SK-N-SH (cell line): Measurements from ENCODE around the gene TBC1D1. TPM values are rescaled to one million over a fixed set of nuclear protein-coding genes. Genes with fewer than 3 reads are reported as not detected.

Source experiments
- CTCF ChIA-PET: fragments of 300-600, 350-600 bp; formaldehyde crosslinking; extraction: SDS; loops from one replicate; lab custom pipeline; 2021; lab: Yijun Ruan, JAX
- POLR2A ChIA-PET: fragments of 350-600 bp; sonication (Branson Sonifier 250); formaldehyde crosslinking; extraction: SDS; loops from one replicate; lab custom pipeline; 2020; ENCODE audit warnings: antibody characterized with exemption, inconsistent platforms; lab: Yijun Ruan, JAX
- DNase-seq: peaks from one replicate; pipeline ENCODE4 v3.0.0; 2012
- H2AFZ ChIP-seq: fragments of 200-600 bp; sonication (generic); 2 replicates; pipeline ENCODE4 v1.8.1; 2016; ENCODE audit warnings: antibody characterized with exemption, mild to moderate bottlenecking, low read depth
- H3F3A ChIP-seq: fragments of 200-600 bp; sonication (generic); replicated peaks from 2 replicates; pipeline ENCODE3; 2016; ENCODE audit warnings: antibody characterized with exemption, mild to moderate bottlenecking; ENCODE audit not compliant: insufficient read depth
- H3K27ac ChIP-seq, 2 experiments: fragments of 200-500 bp in 1 of 2; fragments of 200-600 bp in 1 of 2; sonication (Bioruptor generic) in 1 of 2; sonication (generic), shearing (Covaris generic) in 1 of 2; 2 replicates each; pipeline versions ENCODE4 v1.5.1 to v1.6.1; 2014 to 2016; ENCODE audit warnings: low read depth in 2 of 2, inconsistent platforms in 1 of 2, low read length in 1 of 2, mild to moderate bottlenecking in 1 of 2, mixed read lengths in 1 of 2
- H3K27me3 ChIP-seq: fragments of 200-600 bp; sonication (generic), shearing (Covaris generic); 2 replicates; pipeline ENCODE4 v1.6.1; 2016; ENCODE audit warnings: mixed run types; ENCODE audit not compliant: insufficient read depth
- H3K36me3 ChIP-seq, 2 experiments: fragments of 200-500 bp in 1 of 2; fragments of 200-600 bp in 1 of 2; sonication (Bioruptor generic) in 1 of 2; sonication (generic) in 1 of 2; replicated peaks in 1 of 2; 2 replicates each; pipeline versions ENCODE3 to v1.5.1; 2014 to 2016; ENCODE audit warnings: low read length in 1 of 2, mild to moderate bottlenecking in 1 of 2; ENCODE audit not compliant: insufficient read depth in 2 of 2, control insufficient read depth in 1 of 2
- H3K4me1 ChIP-seq, 2 experiments: fragments of 200-500 bp in 1 of 2; fragments of 200-600 bp in 1 of 2; sonication (Bioruptor generic) in 1 of 2; sonication (generic), shearing (Covaris generic) in 1 of 2; 2 replicates each; pipeline versions ENCODE4 v1.5.1 to v1.6.1; 2014 to 2016; ENCODE audit warnings: low read depth in 1 of 2, low read length in 1 of 2, mixed run types in 1 of 2; ENCODE audit not compliant: insufficient read depth in 2 of 2, control insufficient read depth in 1 of 2
- H3K4me2 ChIP-seq: fragments of 200-600 bp; sonication (generic), shearing (Covaris generic); 2 replicates; pipeline ENCODE4 v1.6.1; 2017; ENCODE audit warnings: mixed run types
- H3K4me3 ChIP-seq, 2 experiments: fragments of 200-500 bp in 1 of 2; fragments of 200-600 bp in 1 of 2; sonication (Bioruptor generic) in 1 of 2; sonication (generic), shearing (Covaris generic) in 1 of 2; 2 replicates each; pipeline versions ENCODE4 v1.5.1 to v1.8.1; 2014 to 2016; ENCODE audit warnings: low read depth in 2 of 2, inconsistent platforms in 1 of 2, low read length in 1 of 2, mild to moderate bottlenecking in 1 of 2, mixed read lengths in 1 of 2, moderate library complexity in 1 of 2
- H3K79me2 ChIP-seq: fragments of 200-600 bp; sonication (generic); 2 replicates; pipeline ENCODE4 v1.8.1; 2017; ENCODE audit warnings: mild to moderate bottlenecking; ENCODE audit not compliant: insufficient read depth
- H3K9ac ChIP-seq: fragments of 200-600 bp; sonication (generic); 2 replicates; pipeline ENCODE4 v1.6.1; 2017; ENCODE audit warnings: mixed run types
- H3K9me2 ChIP-seq: fragments of 200-600 bp; sonication (generic); 2 replicates; pipeline ENCODE4 v1.6.1; 2017; ENCODE audit warnings: mixed run types
- H3K9me3 ChIP-seq: fragments of 200-600 bp; sonication (generic); 2 replicates; pipeline ENCODE4 v1.6.1; 2017; ENCODE audit warnings: mixed run types, mild to moderate bottlenecking, moderate library complexity
- H4K20me1 ChIP-seq: fragments of 200-600 bp; sonication (generic); 2 replicates; pipeline ENCODE4 v1.6.1; 2017; ENCODE audit warnings: mild to moderate bottlenecking, mixed run types; ENCODE audit not compliant: insufficient read depth
- EP300 ChIP-seq, 2 experiments: IDR thresholded peaks; 2 replicates each; pipeline versions ENCODE4 v1.4.0 to v1.6.1; 2012; ENCODE audit warnings: borderline replicate concordance in 1 of 2, low read depth in 1 of 2, low read length in 1 of 2
- EZH2phosphoT487 ChIP-seq: fragments of 200-600 bp; sonication (generic); IDR thresholded peaks from 2 replicates; pipeline ENCODE4 v1.6.1; 2017; ENCODE audit warnings: low read depth, mixed run types, mild to moderate bottlenecking, antibody characterized with exemption, moderate library complexity, borderline replicate concordance
- FOSL2 ChIP-seq: IDR thresholded peaks from 2 replicates; pipeline ENCODE4 v1.4.0; 2012; ENCODE audit warnings: low read depth, mild to moderate bottlenecking, moderate library complexity, borderline replicate concordance
- FOXJ3 ChIP-seq: sonication (generic); formaldehyde crosslinking; IDR thresholded peaks from 2 replicates; pipeline ENCODE4 v1.5.1; 2020; ENCODE audit warnings: mild to moderate bottlenecking, missing genetic modification reagents
- FOXM1 ChIP-seq: IDR thresholded peaks from 2 replicates; pipeline ENCODE4 v1.4.0; 2012; ENCODE audit warnings: low read depth, mild to moderate bottlenecking
- GATA2 ChIP-seq: sonication (generic); formaldehyde crosslinking; IDR thresholded peaks from 2 replicates; pipeline ENCODE4 v1.5.0; 2020; ENCODE audit warnings: mild to moderate bottlenecking, missing genetic modification reagents
- IRF3 ChIP-seq: fragments of 150-350 bp; IDR thresholded peaks from 2 replicates; pipeline ENCODE4 v1.6.1; 2016; ENCODE audit warnings: mild to moderate bottlenecking, low read depth, low read length
- MAX ChIP-seq: IDR thresholded peaks from 2 replicates; pipeline ENCODE4 v1.4.0; 2012; ENCODE audit warnings: low read depth
- MEF2A ChIP-seq: IDR thresholded peaks from 2 replicates; pipeline ENCODE4 v1.4.0; 2012; ENCODE audit warnings: low read depth, borderline replicate concordance
- NRF1 ChIP-seq: IDR thresholded peaks from 2 replicates; pipeline ENCODE4 v1.6.1; 2012; ENCODE audit warnings: low read depth, mild to moderate bottlenecking, low read length
- POLR2AphosphoS5 ChIP-seq: IDR thresholded peaks from 2 replicates; pipeline ENCODE4 v1.6.1; 2012; ENCODE audit warnings: low read depth, low read length
- RAD21 ChIP-seq: IDR thresholded peaks from 2 replicates; pipeline ENCODE4 v1.6.1; 2012; ENCODE audit warnings: mild to moderate bottlenecking, low read length
- REST ChIP-seq: IDR thresholded peaks from 2 replicates; pipeline ENCODE4 v1.6.1; 2012; ENCODE audit warnings: mild to moderate bottlenecking, low read depth, low read length, moderate library complexity
- SIN3A ChIP-seq: IDR thresholded peaks from 2 replicates; pipeline ENCODE4 v1.6.1; 2012; ENCODE audit warnings: low read depth, mild to moderate bottlenecking, low read length, moderate library complexity, borderline replicate concordance
- TCF12 ChIP-seq: IDR thresholded peaks from 2 replicates; pipeline ENCODE4 v1.4.0; 2012
- USF2 ChIP-seq: fragments of 150-350 bp; IDR thresholded peaks from 2 replicates; pipeline ENCODE4 v1.6.1; 2017; ENCODE audit warnings: antibody characterized with exemption, low read length, low read depth, borderline replicate concordance
- WGBS: methylation state at CpG from one replicate; pipeline ENCODE4 v1.1.6; 2017; ENCODE audit warnings: low lambda C conversion rate; 5-methylcytosine and 5-hydroxymethylcytosine counted together
- polyA plus RNA-seq, 3 experiments: library from polyadenylated mRNA; depleted of rRNA; stranded (reverse); fragments of >200 nt; gene quantifications; 2 replicates each; pipeline ENCODE4 v1.2.3, GENCODE V29; 2012

Gene TBC1D1
- polyA plus RNA-seq, 1 of the 3 experiments (the other 2 are of a cell fraction) = 29.8 TPM

- CTCF ChIA-PET = no interaction called here
- no peak for DNase-seq
Measured at GRCh38 chr4:38113551-38113950, 222.7 kb downstream of the TBC1D1 start.

GRCh38 chr4:38114386-38115150 lies 223.7 kb downstream of the TBC1D1 start:
- Histone ChIP-seq H2AFZ (no peak overlapping the region), H3K9ac (no peak overlapping the region), H3F3A (no peaks in the 10 kb centered on the region), H4K20me1 (no peaks in the 10 kb centered on the region), H3K36me3 (peaks cover 3 to 4% of the 10 kb centered on the region in 2 experiments), H3K4me1 (peaks cover under 1 to 1% of the 10 kb centered on the region in 2 experiments; a peak in 3 of 4 replicates), H3K27ac (no peak overlapping the region), H3K9me2 (no peaks in the 10 kb centered on the region), H3K4me2 (no peak overlapping the region), H3K27me3 (no peaks in the 10 kb centered on the region), H3K79me2 (no peaks in the 10 kb centered on the region), H3K9me3 (no peaks in the 10 kb centered on the region), H3K4me3 (no peak overlapping the region)
- WGBS = 76% methylated on average over 6 of the region's 6 CpGs
- DNase-seq = no peak
- POLR2A ChIA-PET = interaction anchor here (0.7 kb wide), 1 partner anchor 42 kb away, joined by 3 read pairs; no protein-coding TSS in a partner anchor
- CTCF ChIA-PET = interaction anchor here (0.5 to 1.4 kb wide), 3 partner anchors 79 to 646 kb away, joined by 3 to 4 read pairs (median 3); no protein-coding TSS in a partner anchor
- TF ChIP-seq REST (no peak), RAD21 (no peak), FOXJ3 (CRISPR knock-in tag) (no peak), NRF1 (no peak), FOSL2 (no peak), MEF2A (no peak), IRF3 (no peak), USF2 (no peak)

More at GRCh38 chr4:38113551-38113950, 222.7 kb downstream of the TBC1D1 start:
- no peak overlapping the region for H3K27ac ChIP-seq
- peaks cover under 1 to 3% of the 10 kb centered on the region in 2 experiments for H3K36me3 ChIP-seq
- TF ChIP-seq MEF2A (no peak), IRF3 (no peak), EZH2phosphoT487 (no peak), SIN3A (no peak), GATA2 (CRISPR knock-in tag) (no peak), RAD21 (no peak), FOXM1 (no peak), FOXJ3 (CRISPR knock-in tag) (no peak), TCF12 (no peak), MAX (no peak), EP300 (IDR thresholded peaks at IDR 0.05; ENCODE audit: borderline replicate concordance in 1 of 2, low read depth in 1 of 2, low read length in 1 of 2) (no peak), NRF1 (no peak), POLR2AphosphoS5 (no peak)
- H3F3A ChIP-seq = no peaks in the 10 kb centered on the region
- H3K9me2 ChIP-seq = no peaks in the 10 kb centered on the region
- WGBS = 95% methylated on average over 2 of the region's 2 CpGs
- H4K20me1 ChIP-seq = no peaks in the 10 kb centered on the region
- no peak overlapping the region for H3K9ac ChIP-seq
- no peaks in the 10 kb centered on the region for H3K27me3 ChIP-seq
- H3K4me1 ChIP-seq = no peaks in the 10 kb centered on the region; a peak in 1 of 4 replicates
- H3K4me3 ChIP-seq = no peak overlapping the region
- POLR2A ChIA-PET = no interaction called here
- no peaks in the 10 kb centered on the region for H3K9me3 ChIP-seq
- H3K79me2 ChIP-seq = no peaks in the 10 kb centered on the region
- H2AFZ ChIP-seq = no peak overlapping the region
- H3K4me2 ChIP-seq = no peak overlapping the region
